WTC11 (cell line): ENCODE measurements around the gene KDM5A. TPM values are rescaled to one million over a fixed set of nuclear protein-coding genes. Genes with fewer than 3 reads are reported as not detected.
A peak's percentile ranks its signal among the peaks of the same experiment; 100 is the strongest.
"Not testable (repeated sequence)": the region's sequence is repeated elsewhere in the genome, so short reads cannot be mapped to it uniquely, and the experiment has no call there.

Experiments
- ATAC-seq: fragments of 200-7000 bp; cut with Tn5 transposase; 2 replicates; pipeline ENCODE4 v1.10.0; 2021; ENCODE audit warnings: mild to moderate bottlenecking, moderate library complexity
- CTCF ChIA-PET: fragments of 300-600 bp; sonication (Branson Sonifier 250); formaldehyde crosslinking; loops from one replicate; lab custom pipeline; 2021; ENCODE audit warnings: antibody characterized with exemption; lab: Charles Lee
- POLR2A ChIA-PET: fragments of 350-600 bp; sonication (Branson Sonifier 250); formaldehyde crosslinking; loops from one replicate; lab custom pipeline; 2021; ENCODE audit warnings: antibody characterized with exemption; lab: Charles Lee
- DNase-seq: peaks from one replicate; pipeline ENCODE4 v3.0.0; 2021; ENCODE audit warnings: low spot score
- H3K27ac Mint-ChIP-seq: 2 replicates; pipeline ENCODE4 v1.8.0; 2021; ENCODE audit warnings: mixed read lengths
- H3K27me3 Mint-ChIP-seq: 2 replicates; pipeline ENCODE4 v1.8.0; 2021; ENCODE audit warnings: low read depth, mild to moderate bottlenecking, moderate library complexity, mixed read lengths
- H3K36me3 Mint-ChIP-seq: 2 replicates; pipeline ENCODE4 v1.8.0; 2021; ENCODE audit warnings: mixed read lengths
- H3K4me1 Mint-ChIP-seq: 2 replicates; pipeline ENCODE4 v1.8.0; 2022; ENCODE audit warnings: mixed read lengths
- H3K4me3 Mint-ChIP-seq: 2 replicates; pipeline ENCODE4 v1.8.0; 2021; ENCODE audit warnings: mild to moderate bottlenecking, moderate library complexity, mixed read lengths
- H3K9me3 Mint-ChIP-seq: 2 replicates; pipeline ENCODE4 v1.8.0; 2021; ENCODE audit warnings: mixed read lengths
- ATF1 ChIP-seq: sonication (generic); formaldehyde crosslinking; IDR thresholded peaks from 2 replicates; pipeline ENCODE4 v1.8.1; 2023; ENCODE audit warnings: mild to moderate bottlenecking, moderate library complexity, missing genetic modification reagents
- E2F1 ChIP-seq: sonication (generic); formaldehyde crosslinking; IDR thresholded peaks from 2 replicates; pipeline ENCODE4 v1.8.0; 2022; ENCODE audit warnings: mild to moderate bottlenecking, missing genetic modification reagents
- ELF4 ChIP-seq: sonication (generic); formaldehyde crosslinking; IDR thresholded peaks from 2 replicates; pipeline ENCODE4 v1.8.1; 2022; ENCODE audit warnings: low read depth, mild to moderate bottlenecking, moderate library complexity, missing genetic modification reagents
- KAT7 ChIP-seq: sonication (generic); formaldehyde crosslinking; IDR thresholded peaks from 2 replicates; pipeline ENCODE4 v1.8.1; 2023; ENCODE audit warnings: missing genetic modification reagents, mild to moderate bottlenecking, borderline replicate concordance
- NR3C1 ChIP-seq: sonication (generic); formaldehyde crosslinking; conservative IDR thresholded peaks from 2 replicates; pipeline ENCODE4 v1.8.1; 2023; ENCODE audit warnings: low read depth, mild to moderate bottlenecking, missing genetic modification reagents
- SMAD3 ChIP-seq: sonication (generic); formaldehyde crosslinking; IDR thresholded peaks from 2 replicates; pipeline ENCODE4 v1.8.0; 2022; ENCODE audit warnings: missing genetic modification reagents, mild to moderate bottlenecking, borderline replicate concordance
- TP53 ChIP-seq: sonication (generic); formaldehyde crosslinking; IDR thresholded peaks from 2 replicates; pipeline ENCODE4 v1.8.1; 2023; ENCODE audit warnings: mild to moderate bottlenecking, missing genetic modification reagents
- ZBTB43 ChIP-seq: sonication (generic); formaldehyde crosslinking; IDR thresholded peaks from 2 replicates; pipeline ENCODE4 v1.8.1; 2023; ENCODE audit warnings: mild to moderate bottlenecking, missing genetic modification reagents
- ZNF263 ChIP-seq: sonication (generic); formaldehyde crosslinking; IDR thresholded peaks from 2 replicates; pipeline ENCODE4 v1.8.1; 2022; ENCODE audit warnings: low read depth, mild to moderate bottlenecking, moderate library complexity, missing genetic modification reagents
- ZNF317 ChIP-seq: sonication (generic); formaldehyde crosslinking; IDR thresholded peaks from 2 replicates; pipeline ENCODE4 v1.8.1; 2023; ENCODE audit warnings: low read depth, mild to moderate bottlenecking, moderate library complexity, missing genetic modification reagents, borderline replicate concordance
- ZNF396 ChIP-seq: fragments of 250-450 bp; sonication (Bioruptor Pico); IDR thresholded peaks from 2 replicates; pipeline ENCODE4 v1.8.0; 2021; ENCODE audit warnings: mild to moderate bottlenecking, moderate library complexity, borderline replicate concordance
- ZSCAN18 ChIP-seq: fragments of 250-450 bp; sonication (Bioruptor Pico); IDR thresholded peaks from 2 replicates; pipeline ENCODE4 v2.1.2; 2022; ENCODE audit warnings: mild to moderate bottlenecking, moderate library complexity
- total RNA-seq: library from RNA; stranded (reverse); gene quantifications from 3 replicates; pipeline ENCODE4 v1.2.3, GENCODE V29; 2021
- TF ChIP-seq, protein P1 (sequence below): sonication (generic); formaldehyde crosslinking; IDR thresholded peaks from 2 replicates; pipeline ENCODE4 v1.8.1; 2022; ENCODE audit warnings: low read depth, mild to moderate bottlenecking, moderate library complexity, missing genetic modification reagents, borderline replicate concordance
- TF ChIP-seq, protein P2 (sequence below): sonication (generic); formaldehyde crosslinking; conservative IDR thresholded peaks from 2 replicates; pipeline ENCODE4 v1.8.1; 2022; ENCODE audit warnings: mild to moderate bottlenecking, missing genetic modification reagents

Gene KDM5A
- total RNA-seq, 1 experiment from 2014 or later, result 57.6 TPM

DNA sequence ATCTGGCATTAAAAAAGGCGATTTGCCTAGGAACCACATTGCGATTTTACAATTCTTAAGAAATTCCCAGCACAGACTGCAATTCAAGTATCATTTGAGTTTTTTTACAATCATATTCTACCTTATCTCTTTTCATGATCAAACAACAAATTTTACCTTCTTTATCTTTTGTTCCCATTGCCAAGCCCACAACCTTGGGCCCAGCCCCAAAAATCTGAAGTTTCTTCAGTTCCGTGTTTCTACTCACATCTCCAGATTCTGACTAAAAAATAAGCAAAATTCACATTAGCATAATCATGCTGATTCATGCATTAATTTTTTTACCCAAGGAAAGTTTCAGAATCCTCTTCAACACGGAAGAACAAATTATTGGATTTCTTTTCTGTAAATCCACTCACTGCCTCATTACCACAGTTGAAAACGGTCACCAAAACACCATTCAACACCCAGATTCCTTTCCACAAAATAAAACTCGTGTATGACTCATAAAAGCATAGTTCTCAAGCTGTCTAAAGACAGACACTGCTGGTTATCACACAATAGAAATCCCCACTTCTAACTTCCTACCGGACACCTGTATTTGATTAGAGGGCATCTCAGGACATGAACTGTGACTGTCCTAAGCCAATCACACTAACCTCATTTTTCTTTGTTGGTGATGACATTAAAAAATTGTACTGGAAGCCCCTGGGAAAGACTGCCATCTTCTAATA, 32.7 kb downstream of the KDM5A start:
- Mint-ChIP-seq H3K27me3 (no peaks in the 10 kb centered on the region), H3K36me3 (peaks cover 70% of the 10 kb centered on the region), H3K27ac (no peak overlapping the region; the same call in 1 of the 2 replicates), H3K9me3 (peaks cover 17% of the 10 kb centered on the region), H3K4me3 (no peak overlapping the region), H3K4me1 (no peaks in the 10 kb centered on the region)
- CTCF ChIA-PET, result no interaction called here
- ATAC-seq, result no peak
- POLR2A ChIA-PET, result no interaction called here
- DNase-seq, result no peak
- TF ChIP-seq SMAD3 (CRISPR knock-in tag) (no peak), ZSCAN18 (no peak)

- H3K27ac Mint-ChIP-seq, CTCF ChIA-PET, H3K27me3 Mint-ChIP-seq, DNase-seq, H3K4me3 Mint-ChIP-seq, H3K4me1 Mint-ChIP-seq, ATAC-seq, H3K9me3 Mint-ChIP-seq: not testable (repeated sequence)
- POLR2A ChIA-PET, result interaction anchor here (0.6 kb wide), 1 partner anchor 119 kb away, joined by 3 read pairs; no protein-coding TSS in a partner anchor
- peaks cover 59% of the 10 kb centered on the region for H3K36me3 Mint-ChIP-seq
Observed at GRCh38 chr12:351197-351596, 37.9 kb downstream of the KDM5A start.

GRCh38 chr12:349625-350024, 39.5 kb downstream of the KDM5A start:
- H3K27me3 Mint-ChIP-seq, CTCF ChIA-PET, H3K27ac Mint-ChIP-seq, DNase-seq, H3K4me1 Mint-ChIP-seq, ATAC-seq, H3K4me3 Mint-ChIP-seq, H3K9me3 Mint-ChIP-seq: not testable (repeated sequence)
- POLR2A ChIA-PET, result interaction anchor here (0.7 kb wide), 1 partner anchor 114 kb away, joined by 3 read pairs; no protein-coding TSS in a partner anchor
- peaks cover 55% of the 10 kb centered on the region for H3K36me3 Mint-ChIP-seq

DNA sequence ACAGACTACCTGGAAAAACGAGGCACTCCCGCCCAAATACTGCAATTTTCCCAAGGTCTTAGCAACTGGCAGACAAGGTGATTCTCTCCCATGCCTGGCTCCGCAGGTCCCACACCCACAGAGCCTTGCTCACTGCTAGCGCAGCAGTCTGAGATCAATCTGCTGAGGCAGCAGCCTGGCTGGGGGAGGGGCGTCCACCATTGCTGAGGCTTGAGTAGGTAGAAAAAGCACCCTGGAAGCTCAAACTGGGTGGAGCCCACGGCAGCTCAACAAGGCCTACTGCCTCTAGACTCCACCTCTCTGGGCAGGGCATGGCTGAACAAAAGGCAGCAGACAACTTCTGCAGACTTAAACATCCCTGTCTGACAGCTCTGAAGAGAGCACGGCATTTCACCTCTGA, 46.1 kb downstream of the KDM5A start:
- H3K27me3 Mint-ChIP-seq, H3K4me3 Mint-ChIP-seq, H3K9me3 Mint-ChIP-seq, H3K4me1 Mint-ChIP-seq, ATAC-seq, POLR2A ChIA-PET, H3K27ac Mint-ChIP-seq, CTCF ChIA-PET: not testable (repeated sequence)
- H3K36me3 Mint-ChIP-seq, result peaks cover 48% of the 10 kb centered on the region
- DNase-seq, result peak; percentile 44

DNA sequence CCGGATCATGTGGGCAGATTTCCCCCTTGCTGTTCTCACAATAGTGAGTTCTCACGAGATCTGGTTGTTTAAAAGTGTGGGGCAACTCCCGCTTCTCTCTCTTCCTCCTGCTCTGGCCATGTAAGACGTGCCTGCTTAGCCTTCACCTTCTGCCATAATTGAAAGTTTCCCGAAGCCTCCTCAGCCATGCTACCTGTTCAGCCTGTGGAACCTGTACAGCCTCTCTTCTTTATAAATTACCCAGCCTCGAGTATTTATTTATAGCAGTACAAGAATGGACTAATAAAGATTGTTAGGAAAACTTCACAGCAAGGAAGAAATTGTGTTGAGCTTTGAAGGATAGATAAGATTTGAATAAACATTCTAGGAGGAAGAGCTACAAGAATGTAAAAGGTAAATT, 52.1 kb downstream of the KDM5A start:
- Mint-ChIP-seq H3K27ac (no peak overlapping the region), H3K4me3 (no peak overlapping the region), H3K4me1 (no peaks in the 10 kb centered on the region), H3K9me3 (no peaks in the 10 kb centered on the region), H3K36me3 (peaks cover 30% of the 10 kb centered on the region), H3K27me3 (no peaks in the 10 kb centered on the region)
- ATAC-seq, result no peak
- ChIA-PET POLR2A (no interaction called here), CTCF (no interaction called here)
- TF ChIP-seq ZNF396 (CRISPR knock-in tag), result no peak
- TF ChIP-seq ATF1 (CRISPR knock-in tag), result no peak
- TF ChIP-seq NR3C1 (CRISPR knock-in tag), result no peak
- TF ChIP-seq KAT7 (CRISPR knock-in tag), result no peak
- TF ChIP-seq ELF4 (CRISPR knock-in tag), result no peak
- no peak for TF ChIP-seq E2F1 (CRISPR knock-in tag)
- TF ChIP-seq, protein P1, sequence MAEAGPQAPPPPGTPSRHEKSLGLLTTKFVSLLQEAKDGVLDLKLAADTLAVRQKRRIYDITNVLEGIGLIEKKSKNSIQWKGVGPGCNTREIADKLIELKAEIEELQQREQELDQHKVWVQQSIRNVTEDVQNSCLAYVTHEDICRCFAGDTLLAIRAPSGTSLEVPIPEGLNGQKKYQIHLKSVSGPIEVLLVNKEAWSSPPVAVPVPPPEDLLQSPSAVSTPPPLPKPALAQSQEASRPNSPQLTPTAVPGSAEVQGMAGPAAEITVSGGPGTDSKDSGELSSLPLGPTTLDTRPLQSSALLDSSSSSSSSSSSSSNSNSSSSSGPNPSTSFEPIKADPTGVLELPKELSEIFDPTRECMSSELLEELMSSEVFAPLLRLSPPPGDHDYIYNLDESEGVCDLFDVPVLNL (CRISPR knock-in tag), result no peak
- no peak for TF ChIP-seq ZNF263
- TF ChIP-seq ZNF317, result no peak
- no peak for TF ChIP-seq ZBTB43 (CRISPR knock-in tag)
- TF ChIP-seq, protein P2, sequence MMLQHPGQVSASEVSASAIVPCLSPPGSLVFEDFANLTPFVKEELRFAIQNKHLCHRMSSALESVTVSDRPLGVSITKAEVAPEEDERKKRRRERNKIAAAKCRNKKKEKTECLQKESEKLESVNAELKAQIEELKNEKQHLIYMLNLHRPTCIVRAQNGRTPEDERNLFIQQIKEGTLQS (CRISPR knock-in tag), result no peak
- TF ChIP-seq TP53 (CRISPR knock-in tag), result no peak
- no peak for DNase-seq
